HG03108 (cell line): ENCODE data around the gene PRDM16.

Experiments used
- ATAC-seq: cut with Tn5 transposase; IDR thresholded peaks from one replicate; pipeline ENCODE4 v1.9.1; 2021; ENCODE audit warnings: moderate library complexity; ENCODE audit not compliant: unreplicated experiment

Gene PRDM16

GRCh38 chr1:3174487-3175247, 105.7 kb downstream of the PRDM16 start:
- no peak for ATAC-seq

GRCh38 chr1:3175486-3175885, 106.5 kb downstream of the PRDM16 start:
- no peak for ATAC-seq

- ATAC-seq, result no peak
These were observed 107.0 kb downstream of the PRDM16 start for GRCh38 chr1:3176028-3176427.

DNA sequence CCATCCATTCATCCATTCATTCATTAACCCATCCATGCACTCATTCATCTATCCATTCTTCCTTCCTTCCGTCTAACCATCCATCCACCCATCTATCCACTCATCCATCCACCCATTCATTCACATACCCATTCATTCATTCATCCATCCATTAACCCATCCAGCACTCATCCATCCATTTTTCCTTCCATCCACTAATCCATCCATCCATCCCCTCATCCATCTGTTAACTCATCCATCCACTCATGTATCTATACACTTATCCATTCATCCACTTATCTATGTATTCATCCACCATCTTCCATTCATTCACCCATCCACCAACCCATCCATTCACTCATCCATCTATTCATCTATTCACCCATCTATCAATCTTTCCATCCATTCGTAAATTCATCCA, 107.8 kb downstream of the PRDM16 start:
- ATAC-seq, result no peak

DNA sequence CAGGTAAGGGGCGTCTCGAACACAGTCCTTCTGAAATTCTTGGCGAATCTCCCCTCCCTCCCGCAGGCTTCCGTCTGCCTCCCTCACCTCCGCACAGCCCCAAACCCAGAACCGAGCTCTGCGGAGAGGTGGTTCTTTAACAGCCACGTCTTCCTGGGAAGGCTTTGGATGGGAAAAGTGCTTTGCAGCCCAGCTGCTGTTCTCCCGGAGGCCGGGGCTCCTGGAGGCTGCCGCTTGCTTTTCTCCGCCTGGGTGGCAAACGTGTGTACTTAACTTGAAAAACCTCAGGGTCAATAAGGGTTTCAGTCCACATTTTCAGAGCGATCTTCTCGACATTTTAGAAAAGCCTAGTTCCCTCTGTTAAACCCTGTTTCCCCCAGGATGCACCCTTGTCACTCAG, 109.3 kb downstream of the PRDM16 start:
- ATAC-seq, result no peak

DNA sequence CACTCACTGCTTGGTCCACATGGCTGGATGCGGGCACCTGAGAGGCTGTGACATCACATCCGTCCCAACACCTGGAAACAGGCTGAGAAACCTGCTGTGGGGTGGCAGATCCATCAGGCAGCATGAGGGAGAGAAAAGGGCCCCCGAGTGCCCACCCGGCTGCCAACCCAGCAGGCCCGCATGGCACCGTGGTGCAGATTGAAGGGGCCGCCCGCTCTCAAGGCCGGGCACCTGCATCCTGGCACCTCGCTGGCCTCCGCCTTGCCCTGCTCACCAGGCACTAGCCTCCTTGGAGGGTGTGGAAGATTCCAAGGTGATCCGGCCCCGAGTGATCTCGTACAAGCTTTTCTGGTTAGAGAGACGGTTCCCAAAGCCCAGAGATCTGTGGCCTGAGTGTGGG, 110.5 kb downstream of the PRDM16 start:
- no peak for ATAC-seq

DNA sequence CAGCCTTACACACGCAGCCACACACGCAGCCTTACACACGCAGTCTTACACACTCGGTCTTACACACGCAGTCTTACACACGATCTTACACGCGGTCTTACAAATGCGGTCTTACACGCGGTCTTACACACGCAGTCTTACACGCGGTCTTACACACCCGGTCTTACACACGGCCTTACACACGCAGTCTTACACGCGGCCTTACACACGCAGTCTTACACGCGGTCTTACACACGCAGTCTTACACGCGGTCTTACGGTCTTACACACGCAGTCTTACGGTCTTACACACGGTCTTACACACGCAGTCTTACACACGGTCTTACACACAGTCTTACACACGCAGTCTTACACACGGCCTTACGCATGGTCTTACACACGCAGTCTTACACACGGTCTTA, 111.9 kb downstream of the PRDM16 start:
- ATAC-seq, result no peak

DNA sequence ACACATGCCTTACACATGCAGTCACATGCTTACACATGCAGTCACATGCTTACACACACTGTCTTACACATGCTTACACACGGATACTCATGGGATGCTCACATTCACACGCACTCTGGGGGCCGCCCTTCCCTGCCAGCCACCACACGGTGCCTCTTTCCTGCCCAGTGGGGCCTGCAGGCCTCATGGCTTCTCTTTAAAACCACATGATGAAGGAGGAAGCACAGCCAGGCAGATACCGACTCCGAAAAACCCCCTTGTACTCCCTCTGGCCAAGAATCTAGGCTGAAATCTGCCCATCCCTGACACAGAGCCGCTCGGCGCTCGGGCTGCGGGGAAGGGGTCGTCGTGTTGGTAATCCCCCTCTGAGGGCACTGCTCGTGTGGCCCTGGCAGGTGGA, 113.0 kb downstream of the PRDM16 start:
- no peak for ATAC-seq

DNA sequence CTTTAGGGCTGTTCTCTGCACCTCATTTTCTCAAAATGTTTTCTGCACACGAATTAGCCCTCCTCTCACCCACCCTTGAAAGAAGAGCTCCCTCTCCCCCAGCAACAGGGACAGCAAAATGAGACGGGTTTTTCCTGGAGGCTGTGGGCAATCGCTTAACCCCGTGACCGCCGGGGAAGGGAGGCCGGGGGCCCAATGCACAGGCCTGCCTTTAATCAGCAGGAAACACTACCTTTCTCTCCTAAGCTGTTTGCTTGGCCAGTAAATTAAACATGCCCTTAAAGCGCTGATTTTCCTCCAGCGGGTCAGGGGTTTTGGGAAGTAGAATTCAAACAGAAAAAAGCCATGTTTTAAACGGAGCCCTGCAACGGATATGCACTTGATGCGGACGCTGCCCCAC, 114.4 kb downstream of the PRDM16 start:
- no peak for ATAC-seq

DNA sequence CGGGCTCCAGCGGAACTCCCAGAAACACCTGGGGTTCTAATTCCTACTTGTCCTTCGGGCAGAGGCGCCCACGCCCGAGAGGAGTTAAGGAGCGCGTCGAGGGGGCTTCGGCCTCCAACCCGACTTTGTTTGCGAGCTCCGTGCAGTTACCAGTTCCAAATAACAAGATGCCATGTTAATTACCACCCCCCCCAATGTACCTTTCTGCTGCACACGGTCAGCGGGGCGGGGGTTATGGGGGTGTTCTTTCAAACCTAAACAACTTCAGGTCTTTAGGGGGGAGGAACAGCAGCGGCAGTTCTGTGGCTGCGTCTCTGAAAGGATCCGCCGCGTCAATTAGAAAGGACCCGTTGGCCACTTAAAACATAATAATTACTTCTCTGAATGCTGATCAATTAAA, 114.8 kb downstream of the PRDM16 start:
- ATAC-seq, result no peak

DNA sequence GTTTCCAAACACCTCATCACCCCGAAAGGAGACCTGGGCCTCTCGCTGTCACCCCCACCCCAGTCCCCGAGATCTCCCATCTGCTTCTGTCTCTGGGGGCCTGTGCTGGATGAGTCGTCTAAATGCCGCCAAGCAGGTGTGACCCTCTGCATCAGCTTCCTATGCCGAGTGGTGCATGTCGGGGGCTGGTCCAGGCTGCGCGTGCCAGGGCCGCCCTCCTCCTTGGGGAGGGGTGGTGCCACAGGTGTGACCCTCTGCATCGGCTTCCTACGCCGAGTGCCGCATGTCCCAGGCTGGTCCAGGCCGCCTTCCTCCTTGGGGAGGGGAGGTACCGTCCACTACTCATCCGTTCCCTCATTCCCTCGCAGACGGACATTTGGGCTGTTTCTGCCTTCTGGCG, 115.7 kb downstream of the PRDM16 start:
- no peak for ATAC-seq

GRCh38 chr1:3185896-3186525, 117.0 kb downstream of the PRDM16 start:
- no peak for ATAC-seq

- ATAC-seq, result no peak
These were observed 117.5 kb downstream of the PRDM16 start for GRCh38 chr1:3186526-3186921.

DNA sequence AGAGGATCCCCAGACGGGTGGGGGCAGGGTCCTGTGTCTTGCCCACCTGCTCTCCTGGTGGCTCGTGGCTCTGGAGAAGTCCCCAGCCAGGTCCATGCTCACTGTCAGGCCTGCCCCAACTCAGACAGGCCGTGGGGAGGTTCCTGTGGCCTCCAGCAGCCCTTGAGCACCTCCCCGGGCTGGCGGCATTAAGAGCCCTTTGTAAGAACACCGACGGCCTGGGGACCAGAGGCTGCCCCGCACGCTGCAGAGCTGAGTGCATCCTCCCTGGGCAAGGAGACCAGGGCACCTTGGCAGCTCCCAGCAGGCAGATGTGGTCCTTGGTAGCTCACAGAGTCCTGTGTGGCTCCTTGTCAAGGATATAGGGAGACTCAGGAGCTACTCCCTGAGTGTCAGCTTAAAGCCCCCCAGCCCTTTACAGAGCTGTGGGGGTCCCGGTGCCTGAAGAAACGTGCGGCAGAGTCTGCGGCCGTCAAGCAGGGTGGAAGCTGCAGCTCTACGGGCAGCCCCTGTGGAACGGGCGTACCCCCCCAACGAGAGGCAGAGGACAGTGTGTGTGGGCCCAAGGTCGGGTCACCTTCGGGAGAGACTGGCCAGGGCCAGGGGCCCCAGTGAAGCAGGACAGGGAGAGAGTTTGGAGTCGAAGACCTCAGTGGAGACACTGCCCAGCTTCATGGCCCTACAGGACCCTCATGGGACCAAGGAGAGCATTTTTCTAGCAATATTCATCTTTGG, 118.6 kb downstream of the PRDM16 start:
- no peak for ATAC-seq

- ATAC-seq, result no peak
These were observed 119.4 kb downstream of the PRDM16 start for GRCh38 chr1:3188150-3188971.

DNA sequence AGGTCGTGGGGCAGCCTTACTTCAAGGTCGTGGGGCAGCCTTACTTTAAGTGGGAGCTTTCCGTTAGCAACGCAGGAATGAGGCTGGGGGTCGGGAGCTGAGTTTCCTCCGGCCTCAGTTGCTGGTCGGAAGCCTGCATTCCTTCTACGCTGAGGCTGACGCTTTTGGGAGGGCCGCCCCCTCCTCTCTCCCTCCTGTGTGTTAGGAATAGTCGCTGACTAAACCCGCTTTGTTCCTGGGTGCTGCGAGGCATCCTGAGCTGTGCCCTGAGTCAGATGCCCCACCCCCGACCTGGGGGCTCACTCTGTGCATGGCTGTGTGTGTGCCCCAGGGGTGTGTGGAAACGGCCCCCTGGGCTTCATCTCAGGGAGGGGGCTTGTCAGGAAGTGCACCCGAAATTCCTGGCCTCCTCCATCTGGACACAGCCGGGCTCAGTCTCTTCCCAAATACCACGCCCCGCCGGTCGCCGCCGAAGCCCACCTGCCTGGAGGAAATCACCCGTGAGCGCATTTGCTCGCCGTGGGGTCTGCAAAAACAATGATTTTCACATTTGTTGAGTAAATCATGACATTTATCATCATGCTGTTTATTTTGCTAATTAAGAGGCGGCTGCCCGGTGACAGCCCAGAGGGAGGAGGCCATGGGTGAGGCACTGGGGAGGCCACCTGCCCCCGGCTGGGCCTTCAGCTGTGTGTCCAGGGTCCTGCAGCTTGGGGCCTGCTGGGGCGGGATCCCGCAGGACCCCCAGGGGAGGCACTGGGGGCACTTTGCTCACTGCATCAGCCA, 121.4 kb downstream of the PRDM16 start:
- no peak for ATAC-seq

- no peak for ATAC-seq
These were observed 123.4 kb downstream of the PRDM16 start for GRCh38 chr1:3192361-3192760.

- ATAC-seq, result no peak
These were observed 123.8 kb downstream of the PRDM16 start for GRCh38 chr1:3192825-3193224.

- ATAC-seq, result no peak
These were observed 124.8 kb downstream of the PRDM16 start for GRCh38 chr1:3193811-3194210.

GRCh38 chr1:3194760-3195479, 125.9 kb downstream of the PRDM16 start:
- no peak for ATAC-seq
